ENCODE data around the gene SEMA4D.

The SEMA4D gene

DNA sequence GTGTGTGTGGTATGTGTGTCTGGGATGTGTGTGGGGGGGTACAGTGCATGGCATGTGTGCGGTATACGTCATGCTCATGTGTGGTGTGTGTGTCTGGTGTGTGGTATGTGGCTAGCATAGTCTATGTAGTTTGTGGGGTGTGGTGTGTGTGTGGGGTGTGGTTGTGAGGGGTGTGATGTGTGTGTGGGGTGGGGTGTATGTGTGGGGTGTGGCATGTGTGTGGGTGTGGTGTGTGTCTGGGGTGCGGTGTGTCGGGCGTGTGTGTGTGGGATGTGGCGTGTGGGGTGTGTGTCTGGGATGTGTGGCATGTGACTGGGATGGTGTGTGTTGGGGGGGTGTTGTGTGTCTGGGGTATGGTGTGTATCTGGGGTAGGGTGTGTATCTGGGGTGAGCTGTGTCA lies 127.3 kb downstream of the SEMA4D start:
- DNase-seq (ENCODE audit: low read depth in 3 of 3) = no peak

DNA sequence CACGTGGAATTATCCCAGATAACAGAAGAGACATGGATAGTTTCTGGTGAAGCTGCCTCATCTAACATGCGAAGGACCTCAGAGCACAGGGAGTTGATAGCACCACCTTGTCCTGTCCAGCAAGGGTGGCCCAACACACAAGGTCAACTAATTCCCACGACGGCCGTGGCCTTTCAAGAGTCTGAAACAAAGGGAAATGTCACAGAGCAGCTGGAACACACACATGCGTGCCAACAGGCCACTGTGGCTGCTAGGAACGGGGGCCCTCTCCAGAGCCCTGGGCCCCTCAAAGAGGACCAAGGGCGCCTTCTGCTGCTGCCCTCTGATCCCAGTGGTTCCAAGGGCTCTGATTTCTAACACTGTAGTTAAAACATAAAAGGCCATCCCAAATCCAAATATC lies 128.9 kb downstream of the SEMA4D start:
- DNase-seq (ENCODE audit: low read depth in 3 of 3) = no peak

DNA sequence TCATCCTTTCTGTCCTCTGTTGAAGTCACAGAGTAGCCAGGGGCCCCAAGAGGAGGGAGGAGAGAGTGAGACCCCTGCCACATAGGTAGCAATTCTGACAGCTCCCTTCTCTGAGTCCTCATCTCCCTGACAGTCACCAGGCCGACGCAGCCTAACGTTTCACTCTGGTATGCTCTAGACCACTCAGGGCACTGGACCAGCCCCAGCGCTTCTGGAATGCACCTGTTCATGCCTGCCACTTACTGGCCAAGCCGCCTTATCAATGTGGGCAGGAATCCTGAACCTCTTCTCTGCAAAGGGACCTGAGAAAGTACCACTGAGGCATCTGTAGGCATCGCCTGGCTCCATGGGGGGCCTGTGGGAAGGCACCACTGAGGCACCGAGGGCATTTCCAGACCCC lies 129.4 kb downstream of the SEMA4D start:
- no peak for DNase-seq (ENCODE audit: low read depth in 3 of 3)

DNA sequence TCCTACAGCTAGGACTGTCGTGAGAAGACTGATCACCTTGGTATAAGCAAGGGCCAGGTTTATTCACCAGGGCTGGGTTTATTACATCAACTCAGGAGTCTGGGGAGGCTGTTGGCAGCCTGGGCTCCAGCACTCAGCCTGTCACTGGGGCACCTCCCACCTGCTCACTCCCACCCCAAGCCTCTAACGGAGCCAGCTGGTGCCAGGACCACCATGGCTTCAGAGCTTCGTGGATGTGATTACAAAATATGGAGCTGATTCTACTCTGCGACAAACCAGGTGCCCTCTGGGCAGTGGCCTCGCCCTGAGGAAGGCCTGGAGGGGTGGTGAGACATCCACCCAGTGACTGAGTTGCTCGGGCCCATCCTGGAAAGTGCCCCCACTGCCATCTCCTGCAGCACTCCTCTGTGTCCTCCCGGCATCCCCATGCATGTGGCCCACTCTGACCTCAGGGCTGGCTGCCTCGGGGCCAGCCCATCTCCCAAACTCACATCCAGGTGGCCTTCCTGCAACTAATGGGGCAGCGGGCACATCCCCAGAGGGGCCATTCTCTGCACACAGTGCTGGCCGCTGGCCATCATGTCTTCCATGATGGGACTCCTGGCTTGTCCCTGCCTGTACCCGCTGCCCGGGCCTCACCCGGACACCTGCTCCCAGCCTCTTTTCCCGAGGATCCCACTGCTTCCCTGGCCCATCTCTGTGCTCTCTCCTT lies 130.0 kb downstream of the SEMA4D start:
- DNase-seq (ENCODE audit: low read depth in 3 of 3) = no peak

DNA sequence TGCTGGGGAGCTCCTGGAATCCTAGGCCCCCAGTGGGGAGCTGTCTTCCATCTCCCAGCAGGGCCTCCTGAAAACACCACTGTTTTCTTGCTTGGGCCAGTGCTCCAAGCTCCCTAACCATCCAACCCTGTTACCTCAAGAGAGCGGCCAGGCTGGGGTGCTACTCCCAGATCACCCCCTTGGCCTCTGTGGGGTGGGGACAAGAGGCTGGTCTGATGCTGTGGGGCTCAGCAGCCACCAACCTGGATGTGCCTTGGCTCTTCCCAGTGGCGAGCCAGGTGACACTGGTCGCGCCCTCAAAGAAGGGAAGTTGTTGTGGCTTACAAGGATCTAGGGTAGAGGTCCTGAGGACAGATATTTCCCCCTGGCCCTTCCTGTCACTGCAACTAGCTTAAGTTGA lies 130.6 kb downstream of the SEMA4D start:
- DNase-seq (ENCODE audit: low read depth in 3 of 3) = no peak

DNA sequence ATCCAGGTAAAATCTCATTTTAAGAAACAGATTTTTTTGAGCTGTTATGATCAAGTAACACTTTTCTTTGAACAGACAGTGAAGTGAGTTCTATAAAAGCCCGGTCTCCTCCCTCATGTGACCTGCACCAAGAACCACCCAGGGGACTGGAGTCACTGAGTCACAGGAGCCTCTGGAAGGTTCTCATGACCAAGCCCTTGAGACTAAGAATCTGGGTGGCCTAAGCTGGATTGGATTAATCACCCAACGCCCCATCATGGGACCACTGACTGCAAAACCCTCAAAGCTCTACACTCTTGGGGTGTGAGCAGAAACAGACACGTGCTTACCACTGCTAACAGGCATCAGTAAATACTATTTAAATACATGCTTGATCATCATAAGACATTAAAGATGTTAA lies 131.2 kb downstream of the SEMA4D start:
- peak in 1 of 3 donors; percentile 23 for DNase-seq (ENCODE audit: low read depth in 3 of 3)

DNA sequence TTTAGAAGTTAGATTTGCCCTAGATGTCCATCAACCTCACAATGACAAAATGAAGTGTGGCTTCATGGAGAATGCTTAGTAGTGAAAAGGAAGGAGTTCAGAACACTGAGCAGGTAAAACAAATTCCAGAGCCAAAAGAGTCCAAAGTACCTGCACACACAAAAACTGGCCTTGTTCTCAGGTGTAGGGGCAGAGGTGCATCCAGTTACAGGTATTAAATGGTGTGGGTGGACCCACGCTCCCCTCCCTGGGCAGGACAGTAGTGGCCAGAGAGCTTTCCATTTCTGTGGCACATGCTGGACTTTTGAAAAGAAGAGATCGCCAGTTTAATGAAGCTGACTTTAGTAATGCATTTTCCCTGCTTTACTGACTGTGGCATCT lies 132.4 kb downstream of the SEMA4D start:
- no peak for DNase-seq (ENCODE audit: low read depth in 3 of 3)

DNA sequence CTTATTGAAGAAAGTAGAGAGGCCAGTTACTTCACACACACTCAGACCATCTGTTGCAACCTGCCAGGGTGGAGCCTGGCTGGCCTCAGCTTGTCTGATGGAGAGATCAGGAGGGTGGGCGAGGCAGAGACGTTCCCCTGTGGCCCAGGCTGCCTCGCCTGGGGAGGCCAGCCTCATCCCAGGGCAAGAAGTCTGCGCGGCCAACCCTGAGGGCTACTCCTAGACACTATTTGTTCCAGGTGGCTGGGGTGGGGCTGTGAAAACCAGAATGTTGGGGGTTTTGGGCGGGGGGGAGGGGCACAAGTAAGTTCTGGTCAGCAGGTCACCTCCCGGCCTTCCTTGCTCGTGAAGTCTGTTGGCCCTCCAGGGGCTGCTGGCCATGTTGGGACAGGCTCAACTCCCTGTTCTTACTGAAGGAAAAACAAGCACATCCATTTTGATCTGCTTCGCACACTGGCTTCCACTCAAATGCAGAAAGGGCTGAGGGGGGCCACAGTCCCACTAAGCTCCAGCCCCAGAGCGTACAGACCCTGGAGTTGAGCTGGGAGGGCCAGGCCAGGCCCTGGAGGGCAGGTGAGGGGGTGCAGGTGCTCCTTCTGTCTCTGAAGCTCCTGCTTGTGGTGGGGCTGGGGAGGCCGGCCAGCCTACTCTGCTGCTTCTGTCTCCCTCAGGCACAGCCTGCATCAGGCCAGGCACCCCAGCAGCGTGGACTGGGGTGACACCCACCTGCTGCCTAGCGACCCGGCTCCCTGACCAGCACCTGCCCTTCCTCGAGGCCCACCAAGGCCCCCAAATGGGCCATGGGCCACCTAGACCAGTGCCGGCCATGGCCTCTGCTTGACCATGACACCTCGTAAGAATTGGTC lies 133.0 kb downstream of the SEMA4D start:
- DNase-seq (ENCODE audit: low read depth in 3 of 3) = no peak

DNA sequence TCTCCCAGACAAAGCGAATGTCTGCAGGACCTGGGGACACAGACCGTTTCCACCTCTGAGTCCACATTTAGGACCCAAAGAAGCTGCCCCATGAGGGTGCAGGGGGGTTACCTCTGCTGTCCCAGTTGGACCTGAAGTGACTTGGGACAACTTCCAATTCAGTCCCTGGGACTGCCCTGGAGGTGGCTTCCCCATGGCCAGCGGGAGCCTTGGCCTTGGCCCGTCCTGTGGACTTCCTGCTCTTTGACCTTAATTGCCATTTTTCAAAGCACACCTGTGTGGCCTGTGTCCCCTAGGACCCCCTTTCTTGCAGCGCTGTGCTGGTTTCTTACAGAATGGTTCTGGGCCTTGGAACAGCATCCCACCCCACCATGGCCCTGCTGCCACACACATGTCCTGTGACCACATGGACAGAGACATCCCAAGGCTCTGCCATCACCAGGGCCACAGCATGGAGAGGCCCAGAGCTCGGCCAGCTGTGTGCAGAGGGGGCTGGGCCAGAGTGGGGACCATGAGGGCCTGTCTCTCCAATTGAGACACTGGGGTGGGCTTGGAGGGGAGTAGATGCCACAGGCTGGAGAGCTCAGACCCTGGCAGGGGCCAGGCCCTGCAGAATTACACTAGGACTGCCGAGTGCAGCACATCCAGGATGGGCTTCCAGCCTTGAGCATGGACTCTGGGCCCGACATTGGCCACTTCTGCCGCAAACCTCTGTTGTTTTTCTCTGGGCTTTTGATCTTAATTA lies 133.8 kb downstream of the SEMA4D start:
- no peak for DNase-seq (ENCODE audit: low read depth in 3 of 3)

DNA sequence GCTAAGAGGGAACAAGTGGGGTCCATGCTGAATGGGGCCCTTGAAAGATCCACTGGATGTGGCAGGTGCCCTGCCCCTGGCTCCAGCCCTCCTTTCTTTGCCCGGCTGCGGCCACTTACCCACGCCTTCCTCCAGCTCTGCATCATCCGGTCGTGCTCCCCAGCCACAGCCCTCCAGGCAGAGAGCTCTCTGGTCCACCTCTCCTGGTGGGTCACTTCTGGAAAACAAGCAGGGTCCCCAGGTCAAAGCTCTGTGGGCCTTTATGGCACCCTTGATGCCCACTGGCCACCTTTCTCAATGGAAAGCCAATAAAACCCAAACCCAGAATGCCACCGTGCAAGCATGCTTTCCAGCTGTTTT lies 134.6 kb downstream of the SEMA4D start:
- DNase-seq (ENCODE audit: low read depth in 3 of 3) = no peak

DNA sequence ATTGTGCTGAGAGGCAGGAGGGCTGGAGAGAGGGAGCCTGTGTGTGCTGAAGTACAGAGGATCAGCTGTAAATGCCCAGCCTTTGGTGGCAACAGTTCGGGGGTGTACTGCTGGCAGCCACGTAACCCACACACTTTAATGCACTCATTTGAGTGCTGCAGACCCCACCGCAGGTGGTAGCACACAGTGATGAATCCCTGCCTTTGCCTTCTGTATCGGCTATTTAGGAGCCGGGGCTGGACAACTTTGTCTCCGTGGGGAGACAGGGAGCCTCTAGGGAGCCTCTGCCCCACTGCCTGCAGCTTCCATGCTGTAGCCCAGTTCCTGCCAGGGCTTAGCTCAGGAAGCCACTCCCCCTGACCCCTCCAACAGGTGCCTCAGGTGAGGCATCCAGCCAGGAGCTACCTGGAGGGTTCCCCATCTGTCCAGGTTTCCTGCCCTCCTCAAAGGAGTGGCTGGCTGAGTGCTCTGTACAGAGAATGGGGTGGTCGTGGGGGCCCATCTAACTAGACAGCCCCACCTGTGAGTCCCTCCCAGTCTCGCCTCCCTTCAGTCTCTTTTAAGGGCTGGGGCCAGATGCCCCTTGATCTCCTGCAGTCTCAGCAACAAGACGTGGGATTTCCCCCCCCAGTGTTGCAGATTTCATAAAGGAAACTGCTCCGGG lies 135.1 kb downstream of the SEMA4D start:
- DNase-seq (ENCODE audit: low read depth in 3 of 3) = no peak

DNA sequence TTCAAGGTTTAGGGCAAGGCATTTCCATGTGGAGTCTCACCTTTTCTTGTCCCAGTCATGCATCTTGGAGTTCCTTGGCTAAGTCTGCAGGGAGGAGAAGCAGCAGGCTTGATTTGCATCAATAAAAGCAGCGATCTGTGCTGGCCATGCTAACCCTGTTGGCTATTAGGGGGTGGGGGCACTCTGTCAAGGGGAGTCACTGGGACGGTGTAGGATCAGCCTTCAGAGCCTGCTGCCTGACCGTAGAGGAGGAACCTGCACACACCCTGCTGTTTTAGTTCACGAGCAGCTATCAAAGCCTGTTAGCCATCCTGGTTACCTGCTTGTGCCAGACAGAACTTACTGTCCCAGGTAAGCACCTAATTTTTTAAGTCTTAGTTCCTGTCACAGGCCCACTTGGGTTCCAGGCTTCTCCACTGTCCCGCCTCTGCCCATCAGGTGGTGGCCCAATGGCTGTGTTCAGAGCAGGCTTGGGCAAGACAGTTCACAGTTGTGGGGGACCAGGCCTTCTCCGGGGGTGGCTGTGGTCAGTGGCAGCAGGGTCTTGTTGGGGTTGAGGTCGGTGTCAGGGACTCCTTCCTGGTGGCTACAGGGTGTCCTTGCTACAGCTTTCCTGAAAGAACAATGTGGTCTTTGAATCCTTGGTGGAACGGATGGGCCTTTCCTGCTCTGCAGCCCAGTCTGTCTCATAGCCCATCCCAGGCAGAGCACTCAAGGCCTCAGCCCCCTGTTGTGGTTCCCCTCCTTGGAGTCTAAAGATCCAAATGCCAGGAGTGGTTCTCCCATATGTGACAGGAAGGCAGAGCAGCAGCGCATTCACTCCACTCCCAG lies 135.9 kb downstream of the SEMA4D start:
- no peak for DNase-seq (ENCODE audit: low read depth in 3 of 3)

DNA sequence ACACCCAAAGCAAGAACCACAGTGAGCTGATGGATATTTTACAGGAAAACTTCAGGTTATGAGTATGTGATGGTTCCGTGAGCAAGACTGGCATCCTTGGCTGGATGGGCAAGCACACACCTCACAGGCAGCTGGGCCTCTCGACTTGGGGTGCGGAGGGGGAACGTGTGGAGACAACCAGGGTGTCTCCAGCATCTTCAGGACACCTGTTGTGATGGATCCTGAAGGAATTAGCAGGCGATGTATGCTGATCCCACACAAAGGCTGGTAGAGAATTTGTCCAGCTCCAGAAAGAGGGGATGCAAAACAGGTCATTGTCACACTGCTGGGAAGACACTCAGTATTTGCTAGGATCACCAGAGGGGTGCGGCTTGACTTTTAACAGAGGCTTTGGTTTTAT lies 136.9 kb downstream of the SEMA4D start:
- DNase-seq (ENCODE audit: low read depth in 3 of 3) = no peak

DNA sequence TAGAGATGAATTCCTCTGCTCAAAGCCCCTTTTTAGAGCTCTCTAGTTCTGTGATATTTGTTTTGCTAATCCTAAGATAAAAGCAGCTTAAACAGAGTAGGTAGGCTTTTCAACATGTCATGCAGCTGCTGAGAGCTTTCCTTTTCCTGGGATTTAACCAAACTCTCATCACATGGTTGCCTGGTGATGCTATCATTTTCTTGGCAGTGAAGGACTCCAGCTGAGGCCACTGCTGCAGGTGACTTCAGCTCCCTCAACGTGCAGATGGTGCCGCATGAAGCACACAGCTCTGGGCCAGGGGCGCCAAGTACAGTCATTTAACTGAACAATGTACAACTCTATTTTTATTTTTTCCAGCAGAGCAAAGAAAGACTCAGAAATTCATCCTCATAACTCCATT lies 137.4 kb downstream of the SEMA4D start:
- no peak for DNase-seq (ENCODE audit: low read depth in 3 of 3)

DNA sequence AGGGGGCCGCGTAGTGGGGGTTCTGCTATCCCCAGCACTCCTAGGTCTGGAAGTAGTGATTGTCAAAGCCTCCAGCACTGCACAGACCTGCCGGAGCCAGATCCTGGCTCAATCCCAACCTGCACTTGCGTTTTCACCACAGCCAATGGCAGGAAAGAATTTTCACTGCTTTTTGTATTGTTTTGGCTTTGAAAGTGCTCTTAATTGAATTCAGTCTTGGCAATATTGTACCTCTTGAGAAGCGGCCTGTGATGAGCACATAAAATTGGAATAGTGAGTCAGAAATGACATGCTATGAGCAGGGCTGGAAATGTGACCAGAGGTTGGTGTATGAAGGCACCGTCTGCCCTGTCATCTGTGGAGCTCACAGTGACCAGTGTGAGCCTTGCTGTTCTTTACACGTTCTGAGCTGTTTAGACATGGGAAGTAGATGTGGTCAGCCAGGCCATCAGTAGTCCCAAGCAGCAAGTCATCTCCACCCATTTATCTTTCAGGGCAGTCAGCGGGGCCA lies 138.1 kb downstream of the SEMA4D start:
- no peak for DNase-seq (ENCODE audit: low read depth in 3 of 3)

DNA sequence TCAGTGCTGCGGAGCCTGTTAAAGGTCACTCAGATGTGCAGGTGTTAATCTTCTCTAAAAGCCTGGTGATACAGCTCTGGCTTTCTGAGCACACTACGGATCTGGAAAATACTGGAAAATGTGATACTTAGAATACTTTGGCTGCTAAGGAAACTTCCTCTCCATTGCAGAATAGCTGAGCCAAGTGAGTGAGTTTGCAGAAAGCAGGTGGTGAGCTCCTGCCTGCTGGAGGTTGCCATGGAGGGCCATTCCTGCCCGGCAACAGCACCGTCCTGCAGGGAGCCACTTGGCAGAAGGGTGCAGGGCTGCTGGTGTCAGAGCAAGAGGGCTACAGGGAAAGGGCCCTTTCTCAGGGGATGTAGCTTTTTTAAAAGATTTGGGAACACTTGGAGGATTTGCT lies 138.9 kb downstream of the SEMA4D start:
- no peak for DNase-seq (ENCODE audit: low read depth in 3 of 3)

DNA sequence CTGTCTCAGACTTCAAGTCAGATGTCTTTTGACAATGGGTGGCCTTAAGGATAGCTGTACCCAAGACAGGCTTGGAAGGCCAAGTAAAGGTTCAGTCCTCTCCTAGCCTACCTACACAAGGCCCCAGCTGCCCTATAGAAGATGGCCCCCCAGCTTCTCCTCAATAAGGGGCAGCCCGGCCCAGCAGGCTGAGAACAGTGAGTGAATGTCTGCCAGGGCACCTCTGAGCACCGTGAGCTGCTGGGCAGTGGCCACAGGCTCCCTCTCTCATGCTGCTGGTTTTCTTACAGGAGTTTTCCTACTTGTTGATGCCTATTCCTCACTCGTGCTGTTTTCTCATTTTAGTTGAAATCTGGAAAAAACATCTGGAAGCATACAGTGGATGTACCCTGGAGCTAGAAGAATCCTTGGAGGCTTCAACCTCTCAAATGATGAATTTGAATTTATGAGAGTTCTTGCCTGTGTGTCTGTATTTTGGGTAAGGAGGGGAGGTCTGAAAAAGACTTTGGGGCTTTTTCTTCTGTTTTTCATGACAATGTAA lies 139.5 kb downstream of the SEMA4D start:
- no peak for DNase-seq (ENCODE audit: low read depth in 3 of 3)

DNA sequence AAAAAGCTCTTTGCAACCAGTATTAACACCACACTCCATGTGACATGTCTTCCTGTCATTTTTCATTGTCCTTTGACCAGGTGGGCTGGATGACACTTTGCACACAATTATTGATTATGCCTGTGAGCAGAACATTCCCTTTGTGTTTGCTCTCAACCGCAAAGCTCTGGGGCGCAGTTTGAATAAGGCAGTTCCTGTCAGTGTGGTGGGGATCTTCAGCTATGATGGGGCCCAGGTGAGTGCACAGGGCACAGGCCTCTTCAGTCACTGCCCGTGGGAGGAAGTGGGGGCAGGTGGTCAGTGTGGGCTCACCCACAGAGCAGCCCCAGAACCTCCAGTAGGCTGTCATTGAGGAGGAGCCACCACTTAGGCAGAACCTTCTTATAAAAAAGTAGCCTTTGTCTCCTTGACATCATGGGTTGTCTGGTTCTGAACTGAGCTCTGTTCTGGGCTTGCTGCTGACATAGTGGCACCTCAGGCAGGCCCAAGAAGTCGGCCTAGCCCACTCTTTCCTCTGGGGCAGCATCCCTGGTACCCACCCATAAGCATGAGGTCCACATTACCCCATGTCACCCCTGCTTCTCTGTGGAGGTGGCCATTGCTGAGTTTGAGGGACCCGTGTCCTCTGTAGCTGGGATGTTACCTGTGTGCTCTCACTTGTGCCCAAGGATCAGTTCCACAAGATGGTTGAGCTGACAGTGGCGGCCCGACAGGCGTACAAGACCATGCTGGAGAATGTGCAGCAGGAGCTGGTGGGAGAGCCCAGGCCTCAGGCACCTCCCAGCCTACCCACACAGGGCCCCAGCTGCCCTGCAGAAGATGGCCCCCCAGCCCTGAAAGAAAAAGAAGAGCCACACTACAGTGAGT lies 140.3 kb downstream of the SEMA4D start:
- DNase-seq (ENCODE audit: low read depth in 3 of 3) = no peak

DNA sequence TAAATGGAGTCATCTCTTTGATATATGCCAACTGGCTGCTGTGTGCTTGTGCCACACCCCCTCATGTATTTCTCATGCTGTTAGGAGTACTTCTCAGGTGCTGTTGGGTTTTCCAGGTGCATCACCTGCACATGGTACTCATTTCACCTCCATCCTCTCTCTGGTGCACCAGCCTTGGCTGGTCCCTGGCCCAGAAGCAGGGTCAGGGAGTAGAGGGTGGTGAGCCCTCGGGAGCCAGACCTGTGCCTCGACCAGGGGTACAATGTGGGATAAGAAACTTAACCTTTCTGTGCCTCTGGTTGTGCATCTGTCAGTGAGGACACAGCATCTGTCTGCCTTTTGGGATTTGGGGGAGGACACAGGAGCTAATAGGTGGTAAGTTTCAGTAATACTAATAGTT lies 141.1 kb downstream of the SEMA4D start:
- DNase-seq (ENCODE audit: low read depth in 3 of 3) = no peak

DNA sequence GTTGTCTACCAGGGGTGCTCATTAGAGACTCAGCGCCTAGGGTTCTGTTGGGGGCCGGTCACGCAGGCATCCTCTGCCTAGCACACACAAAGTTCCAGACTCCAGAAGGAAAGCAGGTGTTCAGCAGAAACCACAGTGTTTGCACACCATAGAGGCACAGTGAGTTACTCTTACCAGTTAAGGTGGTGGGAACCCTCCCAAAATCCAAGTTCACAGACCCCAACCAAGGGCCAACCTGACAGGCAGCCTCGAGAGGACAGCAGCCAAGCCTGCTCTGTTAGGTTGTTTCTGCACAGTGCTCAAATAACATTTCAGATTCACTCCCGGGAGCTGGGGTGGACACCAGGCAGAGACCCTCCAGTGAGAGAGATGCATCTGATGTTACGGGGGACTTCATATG lies 143.4 kb downstream of the SEMA4D start:
- no peak for DNase-seq (ENCODE audit: low read depth in 3 of 3)
